Suppressor macrophage treated with lipopolysaccharide for 4 hours (primary cell): Measurements from ENCODE around the gene SCMH1.
"Not testable (repeated sequence)": the region's sequence is repeated elsewhere in the genome, so short reads cannot be mapped to it uniquely, and the experiment has no call there.

Experiments
- DNase-seq: peaks from one replicate; pipeline ENCODE4 v3.0.0-alpha.2; 2020

SCMH1 gene

GRCh38 chr1:41241749-41242341 is at the start of gene SCMH1:
TSS of gene SCMH1 (minus strand) at chr1:41242306. CDS start at chr1:41186133, 56,173 bp downstream.
- DNase-seq = peak; percentile 33

- no peak for DNase-seq
These were observed 49.1 kb upstream of the SCMH1 start for GRCh38 chr1:41291195-41291594.

GRCh38 chr1:41289196-41289595 is 47.1 kb upstream of the SCMH1 start:
- no peak for DNase-seq

GRCh38 chr1:41286992-41287391 is 44.9 kb upstream of the SCMH1 start:
- DNase-seq = no peak

GRCh38 chr1:41286486-41286885 is 44.4 kb upstream of the SCMH1 start:
- no peak for DNase-seq

- DNase-seq = no peak
These were observed 43.7 kb upstream of the SCMH1 start for GRCh38 chr1:41285818-41286217.

- no peak for DNase-seq
These were observed 42.0 kb upstream of the SCMH1 start for GRCh38 chr1:41284121-41284520.

- peak; percentile 42 for DNase-seq
These were observed 40.7 kb upstream of the SCMH1 start for GRCh38 chr1:41282679-41283317.

- DNase-seq = no peak
These were observed 39.2 kb upstream of the SCMH1 start for GRCh38 chr1:41281334-41281733.

- no peak for DNase-seq
These were observed 38.3 kb upstream of the SCMH1 start for GRCh38 chr1:41280202-41281032.

- DNase-seq = peak; percentile 18
These were observed 36.0 kb upstream of the SCMH1 start for GRCh38 chr1:41278076-41278475.

- DNase-seq = no peak
These were observed 35.4 kb upstream of the SCMH1 start for GRCh38 chr1:41277371-41277975.

GRCh38 chr1:41275831-41276230 is 33.7 kb upstream of the SCMH1 start:
- no peak for DNase-seq

GRCh38 chr1:41274752-41275545 is 32.8 kb upstream of the SCMH1 start:
- peak; percentile 85 for DNase-seq

GRCh38 chr1:41272601-41273000 is 30.5 kb upstream of the SCMH1 start:
- no peak for DNase-seq

- peak; percentile 80 for DNase-seq
These were observed 26.2 kb upstream of the SCMH1 start for GRCh38 chr1:41268154-41268770.

GRCh38 chr1:41261926-41262618 is 20.0 kb upstream of the SCMH1 start:
- no peak for DNase-seq

GRCh38 chr1:41260768-41261167 is 18.7 kb upstream of the SCMH1 start:
- DNase-seq = no peak

- peak; percentile 64 for DNase-seq
These were observed 17.1 kb upstream of the SCMH1 start for GRCh38 chr1:41259221-41259620.

- no peak for DNase-seq
These were observed 13.9 kb upstream of the SCMH1 start for GRCh38 chr1:41255978-41256377.

GRCh38 chr1:41251120-41251519 is 9.0 kb upstream of the SCMH1 start:
- not testable (repeated sequence) for DNase-seq

GRCh38 chr1:41249319-41249718 is 7.2 kb upstream of the SCMH1 start:
- DNase-seq = no peak
